NB4 (cell line): Measurements from ENCODE around the gene EIF5B.
A peak's percentile ranks its signal among the peaks of the same experiment; 100 is the strongest.
"Not testable (repeated sequence)": the region's sequence is repeated elsewhere in the genome, so short reads cannot be mapped to it uniquely, and the experiment has no call there.

Experiments used
- DNase-seq: peaks from one replicate; pipeline ENCODE4 v3.0.0; 2010; ENCODE audit warnings: low read depth
- H3K4me3 ChIP-seq: one replicate; pipeline ENCODE4 v1.5.1; 2011; ENCODE audit warnings: mild to moderate bottlenecking, low read depth, low read length, moderate library complexity
- CTCF ChIP-seq: IDR thresholded peaks from one replicate; pipeline ENCODE4 v1.5.1; 2012; ENCODE audit warnings: low read depth, low read length
- MAX ChIP-seq: IDR thresholded peaks from 2 replicates; pipeline ENCODE4 v1.6.1; 2011; ENCODE audit warnings: low read depth, low read length
- MYC ChIP-seq: IDR thresholded peaks from 2 replicates; pipeline ENCODE4 v1.6.1; 2011; ENCODE audit warnings: low read depth, low read length
- POLR2A ChIP-seq: IDR thresholded peaks from 2 replicates; pipeline ENCODE4 v1.6.1; 2011; ENCODE audit warnings: mild to moderate bottlenecking; ENCODE audit not compliant: insufficient read length; ENCODE audit errors: extremely low read depth

EIF5B gene

GRCh38 chr2:99337113-99338028 is at the start of gene EIF5B:
Gene EIF5B, plus strand, starts transcription at chr2:99337389. Its CDS starts 166 bp downstream, at chr2:99337555.
- peak within 1 kb of the TSS; percentile 93 for H3K4me3 ChIP-seq
- TF ChIP-seq CTCF: peak; percentile 62
- TF ChIP-seq POLR2A: peak; percentile 84
- 0 out of 2 replicates have a peak, but pooled peaks have one; percentile 43 for TF ChIP-seq MYC
- peak; percentile 76 for TF ChIP-seq MAX
- DNase-seq: peak; percentile 99

- H3K4me3 ChIP-seq: no peak overlapping the region
- TF ChIP-seq POLR2A (no peak), MAX (no peak), CTCF (no peak), MYC (no peak)
- peak; percentile 88 for DNase-seq
These were observed 39.2 kb upstream of the EIF5B start for GRCh38 chr2:99297994-99298393.

GRCh38 chr2:99299580-99299979 is 37.6 kb upstream of the EIF5B start:
- TF ChIP-seq CTCF (no peak), MAX (no peak), POLR2A (no peak), MYC (no peak)
- no peak for DNase-seq
- H3K4me3 ChIP-seq: no peak overlapping the region

- H3K4me3 ChIP-seq, DNase-seq: not testable (repeated sequence)
These were observed 36.1 kb upstream of the EIF5B start, which contains the start of gene LYG1 for GRCh38 chr2:99301097-99301496. Gene LYG1, minus strand, starts transcription at chr2:99301197. Its CDS starts 5,527 bp downstream, at chr2:99295670.

- DNase-seq: no peak
- TF ChIP-seq POLR2A (no peak), MAX (no peak), CTCF (no peak), MYC (no peak)
- no peak overlapping the region for H3K4me3 ChIP-seq
These were observed 19.9 kb upstream of the EIF5B start for GRCh38 chr2:99317161-99317872.

- H3K4me3 ChIP-seq, DNase-seq: not testable (repeated sequence)
These were observed 19.4 kb upstream of the EIF5B start for GRCh38 chr2:99317873-99318200.
